Measurements from ENCODE around the gene MIX23. TPM values are rescaled to one million over a fixed set of nuclear protein-coding genes. Genes with fewer than 3 reads are reported as not detected.

The MIX23 gene
- total RNA-seq, 1 experiment from 2014 or later = 39.6 TPM

DNA sequence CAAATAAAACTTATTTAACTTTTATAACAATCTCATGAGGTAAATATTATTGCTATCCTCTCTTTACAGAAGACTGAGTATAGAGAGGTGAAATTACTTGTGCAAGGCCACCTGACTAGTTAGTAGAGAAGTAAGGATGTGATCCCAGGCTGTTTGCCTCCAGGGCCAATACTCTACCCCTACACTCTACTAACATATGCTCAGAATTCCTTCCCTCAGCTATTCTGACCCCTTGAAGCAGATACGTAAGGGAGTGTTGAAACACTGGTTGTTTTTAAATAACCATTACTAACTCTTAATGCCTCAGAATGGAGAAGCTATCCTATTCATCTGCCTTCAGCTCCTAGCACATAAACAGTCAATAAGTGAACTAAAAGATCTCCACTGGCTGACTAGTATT lies 33.9 kb downstream of the MIX23 start:
- no TSS peak for BruUV-seq (replicated peaks)
- no peak for DNase-seq
- H3K36me3 Mint-ChIP-seq (ENCODE audit: insufficient read depth, unreplicated experiment) = no peaks in the 10 kb centered on the region
- no peak for TF ChIP-seq CTCF (IDR thresholded peaks at IDR 0.05; ENCODE audit: unreplicated experiment)
- H3K9me3 Mint-ChIP-seq (ENCODE audit: low read depth, unreplicated experiment) = peaks cover 6% of the 10 kb centered on the region
- H3K4me1 Mint-ChIP-seq (ENCODE audit: low read depth, unreplicated experiment) = no peaks in the 10 kb centered on the region
- H3K27me3 Mint-ChIP-seq (ENCODE audit: unreplicated experiment) = no peaks in the 10 kb centered on the region
- CTCF ChIA-PET = interaction anchor here (0.7 to 0.9 kb wide), 3 partner anchors 35 to 237 kb away, joined by 3 to 5 read pairs (median 3); partner anchors contain the start of gene FAM162A
- no peak overlapping the region for H3K27ac Mint-ChIP-seq (ENCODE audit: unreplicated experiment)
- H3K4me3 Mint-ChIP-seq (ENCODE audit: low read depth, unreplicated experiment) = no peak overlapping the region
- intact Hi-C loops (cut with micrococcal nuclease; ENCODE audit: unreplicated experiment) = no loop called here

GRCh38 chr3:122343654-122344053 lies 39.4 kb downstream of the MIX23 start:
- Mint-ChIP-seq H3K4me1 (ENCODE audit: low read depth, unreplicated experiment) (no peaks in the 10 kb centered on the region), H3K4me3 (ENCODE audit: low read depth, unreplicated experiment) (no peak overlapping the region), H3K27ac (ENCODE audit: unreplicated experiment) (no peak overlapping the region), H3K27me3 (ENCODE audit: unreplicated experiment) (no peaks in the 10 kb centered on the region), H3K9me3 (ENCODE audit: low read depth, unreplicated experiment) (peaks cover 8% of the 10 kb centered on the region), H3K36me3 (ENCODE audit: insufficient read depth, unreplicated experiment) (no peaks in the 10 kb centered on the region)
- CTCF ChIA-PET = interaction anchor here (0.6 kb wide), 1 partner anchor 16 kb away, joined by 5 read pairs; no protein-coding TSS in a partner anchor
- no peak for TF ChIP-seq CTCF (IDR thresholded peaks at IDR 0.05; ENCODE audit: unreplicated experiment)
- BruUV-seq (replicated peaks) = no TSS peak
- intact Hi-C loops (cut with micrococcal nuclease; ENCODE audit: unreplicated experiment) = no loop called here
- DNase-seq = no peak

- Mint-ChIP-seq H3K27ac (ENCODE audit: unreplicated experiment) (no peak overlapping the region), H3K27me3 (ENCODE audit: unreplicated experiment) (no peaks in the 10 kb centered on the region), H3K4me3 (ENCODE audit: low read depth, unreplicated experiment) (no peak overlapping the region), H3K36me3 (ENCODE audit: insufficient read depth, unreplicated experiment) (no peaks in the 10 kb centered on the region), H3K9me3 (ENCODE audit: low read depth, unreplicated experiment) (peaks cover 6% of the 10 kb centered on the region), H3K4me1 (ENCODE audit: low read depth, unreplicated experiment) (no peaks in the 10 kb centered on the region)
- no peak for TF ChIP-seq CTCF (IDR thresholded peaks at IDR 0.05; ENCODE audit: unreplicated experiment)
- no peak for DNase-seq
- no TSS peak for BruUV-seq (replicated peaks)
- intact Hi-C loops (cut with micrococcal nuclease; ENCODE audit: unreplicated experiment) = no loop called here
- CTCF ChIA-PET = no interaction called here
These were observed 40.2 kb downstream of the MIX23 start for GRCh38 chr3:122342803-122343202.

DNA sequence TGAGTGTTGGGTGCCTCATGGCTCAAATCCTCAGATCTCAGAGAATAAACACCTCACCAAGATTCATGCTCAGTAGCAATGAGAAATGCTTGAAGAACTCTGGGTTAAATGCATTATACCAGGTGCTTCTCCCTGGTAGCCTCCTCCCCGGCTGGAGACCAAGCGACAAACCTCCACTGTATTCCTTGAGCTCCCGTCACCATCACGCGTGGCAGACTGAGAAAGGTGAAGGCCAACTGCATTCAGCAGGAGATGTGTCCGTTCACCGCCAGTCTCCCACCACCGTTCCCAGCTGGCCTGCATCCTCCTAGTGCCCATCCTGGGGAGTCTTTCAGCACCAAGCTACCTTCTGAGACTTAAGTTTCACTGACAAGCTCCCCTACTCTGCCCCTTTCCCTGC lies 50.5 kb downstream of the MIX23 start:
- H3K4me3 Mint-ChIP-seq (ENCODE audit: low read depth, unreplicated experiment) = no peak overlapping the region
- no peak overlapping the region for H3K27ac Mint-ChIP-seq (ENCODE audit: unreplicated experiment)
- no peaks in the 10 kb centered on the region for H3K36me3 Mint-ChIP-seq (ENCODE audit: insufficient read depth, unreplicated experiment)
- CTCF ChIA-PET = no interaction called here
- BruUV-seq (replicated peaks) = no TSS peak
- TF ChIP-seq CTCF (IDR thresholded peaks at IDR 0.05; ENCODE audit: unreplicated experiment) = no peak
- DNase-seq = no peak
- H3K27me3 Mint-ChIP-seq (ENCODE audit: unreplicated experiment) = peaks cover 31% of the 10 kb centered on the region
- H3K9me3 Mint-ChIP-seq (ENCODE audit: low read depth, unreplicated experiment) = no peaks in the 10 kb centered on the region
- intact Hi-C loops (cut with micrococcal nuclease; ENCODE audit: unreplicated experiment) = no loop called here
- no peaks in the 10 kb centered on the region for H3K4me1 Mint-ChIP-seq (ENCODE audit: low read depth, unreplicated experiment)

All from Calu3 (cell line).